A549 (cell line): ENCODE data around the gene PTGFR. TPM values are rescaled to one million over a fixed set of nuclear protein-coding genes. Genes with fewer than 3 reads are reported as not detected.

Experiments used
- ATAC-seq, 2 experiments: fragments of 200-7000 bp in 1 of 2; fragments of >200 bp in 1 of 2; cut with Nextera tagmentation in 1 of 2; cut with Tn5 transposase in 1 of 2; 3 replicates each; pipeline versions ENCODE4 v1.8.0 to v1.9.1; 2018 to 2020; ENCODE audit warnings: mild to moderate bottlenecking in 1 of 2, moderate library complexity in 1 of 2
- CTCF ChIA-PET: fragments of 300-600 bp; sonication (Branson Sonifier 250); formaldehyde crosslinking; extraction: SDS; loops from one replicate; lab custom pipeline; 2021; ENCODE audit warnings: antibody characterized with exemption, inconsistent platforms; lab: Yijun Ruan, JAX
- POLR2A ChIA-PET: fragments of 350-600 bp; formaldehyde crosslinking; extraction: SDS; loops from one replicate; lab custom pipeline; 2021; ENCODE audit warnings: antibody characterized with exemption, inconsistent platforms; lab: Yijun Ruan, JAX
- DNase-seq, 2 experiments: peaks; one replicate each; pipeline versions ENCODE4 v3.0.0 to v3.0.0-alpha.2; 2011 to 2016; ENCODE audit warnings: low read depth in 1 of 2, low spot score in 1 of 2
- FAIRE-seq: peaks from 2 replicates; lab custom pipeline; 2011; peaks lifted over from hg19 to GRCh38; lab: Jason Lieb, UNC
- H3K27ac ChIP-seq, 2 experiments: fragments of >200 bp; sonication (Bioruptor Twin); formaldehyde crosslinking; 3 replicates each; pipeline ENCODE4 v1.5.1; 2016 to 2017
- H3K4me1 ChIP-seq: fragments of >200 bp; sonication (Bioruptor Twin); formaldehyde crosslinking; 3 replicates; pipeline ENCODE4 v1.6.1; 2016
- H3K4me2 ChIP-seq: fragments of >200 bp; sonication (Bioruptor Twin); formaldehyde crosslinking; 3 replicates; pipeline ENCODE4 v1.6.1; 2016
- H3K4me3 ChIP-seq: fragments of >200 bp; sonication (Bioruptor Twin); formaldehyde crosslinking; 3 replicates; pipeline ENCODE4 v1.5.1; 2016
- H3K9me3 ChIP-seq: fragments of >200 bp; sonication (Bioruptor Twin); formaldehyde crosslinking; 3 replicates; pipeline ENCODE4 v1.6.1; 2016
- CBX2 ChIP-seq: fragments of 200-600 bp; sonication (generic); IDR thresholded peaks from 2 replicates; pipeline ENCODE4 v1.6.1; 2016; ENCODE audit warnings: low read depth, mild to moderate bottlenecking, borderline replicate concordance
- CEBPB ChIP-seq, 2 experiments: fragments of >200 bp in 1 of 2; sonication (Bioruptor Twin) in 1 of 2; formaldehyde crosslinking in 1 of 2; IDR thresholded peaks; 2 replicates each; pipeline ENCODE4 v1.6.1; 2012 to 2016
- CHD4 ChIP-seq: fragments of 200-600 bp; sonication (generic); IDR thresholded peaks from 2 replicates; pipeline ENCODE4 v1.6.1; 2016; ENCODE audit warnings: antibody characterized with exemption, mild to moderate bottlenecking, borderline replicate concordance
- EP300 ChIP-seq, 2 experiments: fragments of >200 bp; sonication (Bioruptor Twin); formaldehyde crosslinking; IDR thresholded peaks; 2 replicates in 1 of 2; 3 replicates in 1 of 2; pipeline ENCODE4 v1.6.1; 2016 to 2017
- HDAC2 ChIP-seq: fragments of 200-600 bp; sonication (generic); IDR thresholded peaks from 2 replicates; pipeline ENCODE4 v1.6.1; 2016
- HOXA7 ChIP-seq: fragments of 250-450 bp; sonication (Bioruptor Pico); IDR thresholded peaks from 2 replicates; pipeline ENCODE4 v1.5.0; 2020; ENCODE audit warnings: mild to moderate bottlenecking, moderate library complexity
- HOXB13 ChIP-seq: fragments of 250-450 bp; sonication (Bioruptor Pico); IDR thresholded peaks from 2 replicates; pipeline ENCODE4 v1.5.0; 2020; ENCODE audit warnings: low read depth, mild to moderate bottlenecking, moderate library complexity
- JUNB ChIP-seq: fragments of >200 bp; sonication (Bioruptor Twin); formaldehyde crosslinking; IDR thresholded peaks from 2 replicates; pipeline ENCODE4 v1.6.1; 2016
- KDM1A ChIP-seq: fragments of 200-600 bp; sonication (generic); IDR thresholded peaks from 2 replicates; pipeline ENCODE4 v1.6.1; 2016; ENCODE audit warnings: low read depth, mild to moderate bottlenecking
- MAZ ChIP-seq: fragments of 150-350 bp; IDR thresholded peaks from 2 replicates; pipeline ENCODE4 v1.6.1; 2014; ENCODE audit warnings: antibody characterized with exemption, low read depth, low read length, borderline replicate concordance
- NFE2L2 ChIP-seq: fragments of 150-350 bp; conservative IDR thresholded peaks from 2 replicates; pipeline ENCODE4 v1.6.1; 2014; ENCODE audit warnings: low read length
- NPAS2 ChIP-seq: fragments of 250-450 bp; sonication (Bioruptor Pico); IDR thresholded peaks from 2 replicates; pipeline ENCODE4 v1.8.0; 2022; ENCODE audit warnings: mild to moderate bottlenecking, moderate library complexity, borderline replicate concordance
- RARB ChIP-seq: fragments of 250-450 bp; sonication (Bioruptor Pico); IDR thresholded peaks from 2 replicates; pipeline ENCODE4 v1.8.0; 2021; ENCODE audit warnings: mild to moderate bottlenecking, moderate library complexity
- TFCP2L1 ChIP-seq: fragments of 250-450 bp; sonication (Bioruptor Pico); IDR thresholded peaks from 2 replicates; pipeline ENCODE4 v1.5.0; 2021; ENCODE audit warnings: mild to moderate bottlenecking
- ZC3H11A ChIP-seq: fragments of 450-650 bp; IDR thresholded peaks from 2 replicates; pipeline ENCODE4 v1.6.1; 2014; ENCODE audit warnings: antibody characterized with exemption, mild to moderate bottlenecking
- ZFP36 ChIP-seq: fragments of 450-650 bp; IDR thresholded peaks from 2 replicates; pipeline ENCODE4 v1.6.1; 2014; ENCODE audit warnings: borderline replicate concordance; ENCODE audit not compliant: partially characterized antibody
- ZSCAN20 ChIP-seq: fragments of 250-450 bp; sonication (Bioruptor Pico); IDR thresholded peaks from 2 replicates; pipeline ENCODE4 v1.8.0; 2022; ENCODE audit warnings: mild to moderate bottlenecking, moderate library complexity
- WGBS: methylation state at CpG from one replicate; pipeline ENCODE4 v1.1.6; 2017; ENCODE audit errors: missing lambda C conversion rate; 5-methylcytosine and 5-hydroxymethylcytosine counted together
- polyA plus RNA-seq, 4 experiments: library from polyadenylated mRNA; depleted of rRNA in 3 of 4; stranded (reverse); fragments of >200 nt; fragmentation: RNase III in 1 of 4; extraction: RNeasy Plus Mini Kit Qiagen cat#74134 plus additional on column Dnase treatment in 1 of 4; gene quantifications; 2 replicates in 3 of 4; 3 replicates in 1 of 4; pipeline ENCODE4 v1.2.3, GENCODE V29; 2011 to 2017
- TF ChIP-seq, protein P1 (sequence below): fragments of 250-450 bp; sonication (Bioruptor Pico); IDR thresholded peaks from 2 replicates; pipeline ENCODE4 v1.5.0; 2021; ENCODE audit warnings: mild to moderate bottlenecking, moderate library complexity, borderline replicate concordance
- TF ChIP-seq, protein P2 (sequence below): fragments of 450-650 bp; IDR thresholded peaks from 2 replicates; pipeline ENCODE4 v1.6.1; 2014; ENCODE audit warnings: antibody characterized with exemption
- TF ChIP-seq, protein P3 (sequence below): fragments of >200 bp; sonication (Bioruptor Twin); formaldehyde crosslinking; IDR thresholded peaks from 3 replicates; pipeline ENCODE4 v1.6.1; 2016
- TF ChIP-seq, protein P4 (sequence below): IDR thresholded peaks from 2 replicates; pipeline ENCODE4 v1.6.1; 2012; ENCODE audit warnings: low read depth, borderline replicate concordance
- TF ChIP-seq, protein P5 (sequence below): IDR thresholded peaks from 2 replicates; pipeline ENCODE4 v1.6.1; 2012
- TF ChIP-seq, protein P6 (sequence below): fragments of >200 bp; sonication (Bioruptor Twin); formaldehyde crosslinking; IDR thresholded peaks from 3 replicates; pipeline ENCODE4 v1.5.1; 2016

The PTGFR gene
- polyA plus RNA-seq, 2 of the 4 experiments (the other 2 are of a cell fraction), result not detected

DNA sequence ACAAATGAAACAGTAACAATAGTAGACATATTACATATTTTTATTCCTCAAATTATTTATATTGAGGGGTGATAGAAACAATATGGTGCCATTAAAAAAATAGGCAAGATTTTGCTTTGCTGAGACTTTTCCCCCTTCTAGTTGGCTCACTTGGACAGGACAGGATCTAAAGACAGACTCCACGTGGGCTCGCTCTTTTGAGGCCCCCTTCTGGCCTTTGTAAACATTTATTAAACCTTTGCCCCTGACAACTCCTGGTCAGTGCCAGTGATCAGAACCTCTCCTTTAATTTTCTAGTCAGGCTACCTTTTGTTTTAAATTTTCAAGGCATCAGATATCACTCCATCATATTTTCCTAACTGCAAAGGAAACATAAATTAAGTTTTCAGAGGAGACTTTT lies 79.8 kb downstream of the PTGFR start:
- Histone ChIP-seq H3K27ac (no peak overlapping the region), H3K4me1 (no peaks in the 10 kb centered on the region), H3K9me3 (no peaks in the 10 kb centered on the region), H3K4me2 (no peak overlapping the region), H3K4me3 (no peak overlapping the region)
- FAIRE-seq (no peak), DNase-seq (no peak), ATAC-seq (no peak)
- ChIA-PET POLR2A (no interaction called here), CTCF (no interaction called here)
- TF ChIP-seq, protein P1, sequence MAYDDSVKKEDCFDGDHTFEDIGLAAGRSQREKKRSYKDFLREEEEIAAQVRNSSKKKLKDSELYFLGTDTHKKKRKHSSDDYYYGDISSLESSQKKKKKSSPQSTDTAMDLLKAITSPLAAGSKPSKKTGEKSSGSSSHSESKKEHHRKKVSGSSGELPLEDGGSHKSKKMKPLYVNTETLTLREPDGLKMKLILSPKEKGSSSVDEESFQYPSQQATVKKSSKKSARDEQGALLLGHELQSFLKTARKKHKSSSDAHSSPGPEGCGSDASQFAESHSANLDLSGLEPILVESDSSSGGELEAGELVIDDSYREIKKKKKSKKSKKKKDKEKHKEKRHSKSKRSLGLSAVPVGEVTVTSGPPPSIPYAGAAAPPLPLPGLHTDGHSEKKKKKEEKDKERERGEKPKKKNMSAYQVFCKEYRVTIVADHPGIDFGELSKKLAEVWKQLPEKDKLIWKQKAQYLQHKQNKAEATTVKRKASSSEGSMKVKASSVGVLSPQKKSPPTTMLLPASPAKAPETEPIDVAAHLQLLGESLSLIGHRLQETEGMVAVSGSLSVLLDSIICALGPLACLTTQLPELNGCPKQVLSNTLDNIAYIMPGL, result no peak
- TF ChIP-seq, protein P2, sequence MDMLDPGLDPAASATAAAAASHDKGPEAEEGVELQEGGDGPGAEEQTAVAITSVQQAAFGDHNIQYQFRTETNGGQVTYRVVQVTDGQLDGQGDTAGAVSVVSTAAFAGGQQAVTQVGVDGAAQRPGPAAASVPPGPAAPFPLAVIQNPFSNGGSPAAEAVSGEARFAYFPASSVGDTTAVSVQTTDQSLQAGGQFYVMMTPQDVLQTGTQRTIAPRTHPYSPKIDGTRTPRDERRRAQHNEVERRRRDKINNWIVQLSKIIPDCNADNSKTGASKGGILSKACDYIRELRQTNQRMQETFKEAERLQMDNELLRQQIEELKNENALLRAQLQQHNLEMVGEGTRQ, result no peak
- no peak for TF ChIP-seq RARB (CRISPR knock-in tag)
- no peak for TF ChIP-seq HDAC2
- TF ChIP-seq TFCP2L1 (CRISPR knock-in tag), result no peak
- TF ChIP-seq, protein P3, sequence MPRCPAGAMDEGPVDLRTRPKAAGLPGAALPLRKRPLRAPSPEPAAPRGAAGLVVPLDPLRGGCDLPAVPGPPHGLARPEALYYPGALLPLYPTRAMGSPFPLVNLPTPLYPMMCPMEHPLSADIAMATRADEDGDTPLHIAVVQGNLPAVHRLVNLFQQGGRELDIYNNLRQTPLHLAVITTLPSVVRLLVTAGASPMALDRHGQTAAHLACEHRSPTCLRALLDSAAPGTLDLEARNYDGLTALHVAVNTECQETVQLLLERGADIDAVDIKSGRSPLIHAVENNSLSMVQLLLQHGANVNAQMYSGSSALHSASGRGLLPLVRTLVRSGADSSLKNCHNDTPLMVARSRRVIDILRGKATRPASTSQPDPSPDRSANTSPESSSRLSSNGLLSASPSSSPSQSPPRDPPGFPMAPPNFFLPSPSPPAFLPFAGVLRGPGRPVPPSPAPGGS, result no peak
- no peak for TF ChIP-seq CBX2
- no peak for TF ChIP-seq HOXB13
- no peak for TF ChIP-seq NFE2L2
- no peak for TF ChIP-seq NPAS2 (CRISPR knock-in tag)
- TF ChIP-seq HOXA7 (CRISPR knock-in tag), result no peak
- no peak for TF ChIP-seq KDM1A
- no peak for TF ChIP-seq ZC3H11A
- no peak for TF ChIP-seq JUNB
- no peak for TF ChIP-seq MAZ
- no peak for TF ChIP-seq CHD4
- TF ChIP-seq, protein P4, sequence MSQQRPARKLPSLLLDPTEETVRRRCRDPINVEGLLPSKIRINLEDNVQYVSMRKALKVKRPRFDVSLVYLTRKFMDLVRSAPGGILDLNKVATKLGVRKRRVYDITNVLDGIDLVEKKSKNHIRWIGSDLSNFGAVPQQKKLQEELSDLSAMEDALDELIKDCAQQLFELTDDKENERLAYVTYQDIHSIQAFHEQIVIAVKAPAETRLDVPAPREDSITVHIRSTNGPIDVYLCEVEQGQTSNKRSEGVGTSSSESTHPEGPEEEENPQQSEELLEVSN, result no peak
- TF ChIP-seq, protein P5, sequence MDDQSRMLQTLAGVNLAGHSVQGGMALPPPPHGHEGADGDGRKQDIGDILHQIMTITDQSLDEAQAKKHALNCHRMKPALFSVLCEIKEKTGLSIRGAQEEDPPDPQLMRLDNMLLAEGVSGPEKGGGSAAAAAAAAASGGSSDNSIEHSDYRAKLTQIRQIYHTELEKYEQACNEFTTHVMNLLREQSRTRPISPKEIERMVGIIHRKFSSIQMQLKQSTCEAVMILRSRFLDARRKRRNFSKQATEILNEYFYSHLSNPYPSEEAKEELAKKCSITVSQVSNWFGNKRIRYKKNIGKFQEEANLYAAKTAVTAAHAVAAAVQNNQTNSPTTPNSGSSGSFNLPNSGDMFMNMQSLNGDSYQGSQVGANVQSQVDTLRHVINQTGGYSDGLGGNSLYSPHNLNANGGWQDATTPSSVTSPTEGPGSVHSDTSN, result no peak
- TF ChIP-seq ZSCAN20, result no peak
- WGBS, result 32% methylated on average over 2 of the region's 2 CpGs

DNA sequence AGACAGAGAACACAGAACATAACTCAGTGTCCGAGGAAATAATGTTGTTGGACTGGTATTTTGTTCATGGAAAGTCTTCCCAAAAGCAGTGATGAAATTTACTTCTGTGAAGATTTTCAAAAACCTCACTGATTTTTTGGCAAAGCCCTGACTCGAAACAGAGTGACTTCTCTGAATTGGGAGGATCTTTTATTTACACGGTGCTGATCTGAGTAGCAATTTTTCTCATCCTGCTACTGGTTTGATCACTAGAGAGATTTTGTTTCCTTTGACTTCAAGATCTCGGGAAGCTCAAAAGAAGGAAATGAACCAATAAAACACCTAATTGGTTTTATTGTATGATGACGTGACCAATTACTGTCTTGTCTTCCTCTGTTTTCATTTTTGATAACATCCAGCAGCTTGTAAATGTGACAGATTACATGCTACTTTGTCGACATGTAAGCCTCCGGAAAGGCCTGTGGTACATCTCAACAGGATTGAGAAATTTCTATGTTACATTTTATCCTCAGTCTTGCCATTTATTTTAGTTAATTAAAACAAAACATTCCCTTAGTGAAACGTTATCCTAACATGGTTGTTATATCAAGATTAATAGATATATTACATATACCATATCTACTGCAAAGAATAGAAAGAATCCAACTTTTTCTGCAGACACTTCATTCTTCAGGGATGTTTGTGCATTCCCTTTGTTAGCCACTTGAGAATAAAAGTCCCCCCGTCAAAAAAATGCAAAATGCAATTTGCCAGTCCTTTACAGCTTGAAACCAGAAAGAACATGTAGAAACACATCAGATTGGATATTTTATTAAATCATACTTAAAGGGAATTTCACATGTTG lies 86.7 kb downstream of the PTGFR start:
- H3K4me1 ChIP-seq, result no peaks in the 10 kb centered on the region
- CTCF ChIA-PET, result no interaction called here
- H3K27ac ChIP-seq, result no peak overlapping the region
- H3K9me3 ChIP-seq, result no peaks in the 10 kb centered on the region
- H3K4me2 ChIP-seq, result no peak overlapping the region
- WGBS, result 44% methylated on average over 9 of the region's 9 CpGs
- DNase-seq (no peak), FAIRE-seq (no peak), ATAC-seq (no peak)
- POLR2A ChIA-PET, result no interaction called here
- H3K4me3 ChIP-seq, result no peak overlapping the region
- TF ChIP-seq, protein P2, result no peak
- TF ChIP-seq HOXA7 (CRISPR knock-in tag) (no peak), TFCP2L1 (CRISPR knock-in tag) (no peak), EP300 (IDR thresholded peaks at IDR 0.05) (no peak), ZFP36 (no peak), CEBPB (IDR thresholded peaks at IDR 0.05) (no peak)
- TF ChIP-seq, protein P6, sequence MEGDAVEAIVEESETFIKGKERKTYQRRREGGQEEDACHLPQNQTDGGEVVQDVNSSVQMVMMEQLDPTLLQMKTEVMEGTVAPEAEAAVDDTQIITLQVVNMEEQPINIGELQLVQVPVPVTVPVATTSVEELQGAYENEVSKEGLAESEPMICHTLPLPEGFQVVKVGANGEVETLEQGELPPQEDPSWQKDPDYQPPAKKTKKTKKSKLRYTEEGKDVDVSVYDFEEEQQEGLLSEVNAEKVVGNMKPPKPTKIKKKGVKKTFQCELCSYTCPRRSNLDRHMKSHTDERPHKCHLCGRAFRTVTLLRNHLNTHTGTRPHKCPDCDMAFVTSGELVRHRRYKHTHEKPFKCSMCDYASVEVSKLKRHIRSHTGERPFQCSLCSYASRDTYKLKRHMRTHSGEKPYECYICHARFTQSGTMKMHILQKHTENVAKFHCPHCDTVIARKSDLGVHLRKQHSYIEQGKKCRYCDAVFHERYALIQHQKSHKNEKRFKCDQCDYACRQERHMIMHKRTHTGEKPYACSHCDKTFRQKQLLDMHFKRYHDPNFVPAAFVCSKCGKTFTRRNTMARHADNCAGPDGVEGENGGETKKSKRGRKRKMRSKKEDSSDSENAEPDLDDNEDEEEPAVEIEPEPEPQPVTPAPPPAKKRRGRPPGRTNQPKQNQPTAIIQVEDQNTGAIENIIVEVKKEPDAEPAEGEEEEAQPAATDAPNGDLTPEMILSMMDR, result no peak
